GM18498 (cell line): Measurements from ENCODE around the gene APEH.
A peak's percentile ranks its signal among the peaks of the same experiment; 100 is the strongest.

Experiments used
- ATAC-seq: cut with Tn5 transposase; IDR thresholded peaks from one replicate; pipeline ENCODE4 v1.9.1; 2021; ENCODE audit warnings: mild to moderate bottlenecking, moderate library complexity; ENCODE audit not compliant: unreplicated experiment

APEH gene

DNA sequence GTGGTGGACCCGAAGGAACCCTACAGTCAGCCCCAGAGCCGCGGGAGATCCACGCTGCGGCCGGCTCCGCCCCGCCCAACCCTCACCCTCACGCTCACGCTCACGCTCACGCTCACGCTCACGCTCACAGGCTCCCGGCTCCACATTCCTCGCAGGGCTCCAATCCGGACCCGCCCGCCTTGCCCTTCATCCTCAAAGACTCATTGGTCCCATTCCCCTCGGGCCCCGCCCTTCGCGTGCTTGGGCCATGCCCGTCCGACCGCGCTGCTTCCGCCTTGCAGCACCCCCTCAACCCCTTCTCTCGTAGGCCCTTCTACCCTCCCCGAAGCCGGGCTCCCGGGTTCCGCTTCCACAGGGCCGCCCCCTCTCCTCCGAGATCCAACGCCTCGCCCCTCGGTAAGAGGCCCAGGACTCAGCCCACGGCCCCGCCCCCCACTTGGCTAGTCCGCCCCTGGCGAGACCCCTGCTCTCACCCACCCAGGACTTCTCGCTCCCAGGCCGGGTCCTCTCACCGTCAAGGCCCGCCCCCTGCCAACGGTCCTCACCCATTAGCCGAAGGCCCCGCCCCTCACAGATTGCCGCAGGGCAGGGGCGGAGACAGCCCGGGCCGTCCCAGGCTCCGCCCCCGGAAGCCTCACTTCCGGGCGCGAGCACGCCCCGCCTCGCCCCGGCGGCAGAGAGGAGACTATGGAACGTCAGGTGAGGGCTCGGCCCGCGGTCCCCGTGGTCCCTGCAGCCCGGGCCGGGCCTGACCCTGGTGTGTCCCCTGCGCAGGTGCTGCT, at the start of gene APEH:
TSS of gene APEH (plus strand) at position 637 of the 782 bp plus-strand sequence. CDS start at position 688, 51 bp downstream.
- peak; percentile 81 for ATAC-seq

DNA sequence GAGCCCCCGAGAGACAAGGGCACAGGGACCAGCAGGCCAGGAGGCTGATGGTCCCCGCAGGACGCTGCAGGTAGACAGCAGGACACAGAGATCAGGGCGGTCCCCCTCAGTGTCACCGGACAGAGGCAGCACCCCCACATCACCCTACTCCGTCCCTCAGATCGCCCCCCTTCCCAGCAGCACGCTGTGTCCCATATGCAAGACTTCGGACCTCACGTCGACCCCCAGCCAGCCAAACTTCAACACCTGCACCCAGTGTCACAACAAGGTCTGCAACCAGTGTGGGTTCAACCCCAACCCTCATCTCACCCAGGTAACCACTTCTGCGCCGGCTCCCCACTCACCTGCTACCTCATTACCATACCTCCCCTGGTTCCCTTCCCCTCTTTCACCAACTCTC, 49.1 kb upstream of the APEH start:
- ATAC-seq, result no peak

DNA sequence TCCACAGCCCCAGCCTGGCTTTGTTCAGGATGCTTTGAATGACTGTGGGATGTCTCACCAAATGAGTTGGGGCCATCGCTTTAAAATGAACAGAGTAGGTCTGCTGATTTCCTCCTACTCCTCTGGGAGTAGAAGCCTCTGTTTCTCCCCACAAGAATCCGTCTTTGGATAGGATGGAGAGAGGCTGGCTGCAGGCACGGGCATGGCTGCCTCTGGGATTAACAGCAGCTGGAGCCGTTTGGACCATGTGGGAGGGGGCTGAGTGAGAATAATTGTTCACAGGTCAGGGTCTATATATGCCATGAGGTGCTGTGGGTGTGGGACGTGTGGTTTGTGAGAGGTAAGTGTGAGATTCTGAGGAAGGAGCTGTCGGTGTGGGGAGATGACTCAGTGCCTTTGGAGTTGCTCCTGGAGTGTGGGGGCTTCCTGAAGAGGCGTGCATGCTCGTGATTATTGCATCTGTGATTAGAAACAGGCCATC, 48.0 kb upstream of the APEH start:
- ATAC-seq, result no peak

DNA sequence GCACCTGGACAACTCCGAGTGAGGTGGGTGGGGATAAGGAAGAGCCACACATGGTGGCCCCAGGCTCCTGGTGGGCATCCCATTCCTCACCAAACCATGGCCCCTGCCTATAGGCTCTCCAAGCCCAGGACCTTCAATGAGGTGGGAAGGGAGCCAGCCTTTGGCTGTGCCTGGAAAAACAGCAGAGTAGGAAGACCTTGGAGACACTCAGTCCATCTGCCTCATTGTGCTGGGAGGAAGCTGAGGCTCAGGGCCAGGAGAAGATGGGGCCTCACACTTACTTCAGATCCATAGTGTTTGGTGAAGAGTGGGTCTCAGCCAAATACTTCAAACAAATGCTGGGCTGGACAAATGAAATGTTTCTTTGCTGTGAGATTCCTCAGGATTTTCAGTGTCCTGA, 47.4 kb upstream of the APEH start:
- ATAC-seq, result no peak

DNA sequence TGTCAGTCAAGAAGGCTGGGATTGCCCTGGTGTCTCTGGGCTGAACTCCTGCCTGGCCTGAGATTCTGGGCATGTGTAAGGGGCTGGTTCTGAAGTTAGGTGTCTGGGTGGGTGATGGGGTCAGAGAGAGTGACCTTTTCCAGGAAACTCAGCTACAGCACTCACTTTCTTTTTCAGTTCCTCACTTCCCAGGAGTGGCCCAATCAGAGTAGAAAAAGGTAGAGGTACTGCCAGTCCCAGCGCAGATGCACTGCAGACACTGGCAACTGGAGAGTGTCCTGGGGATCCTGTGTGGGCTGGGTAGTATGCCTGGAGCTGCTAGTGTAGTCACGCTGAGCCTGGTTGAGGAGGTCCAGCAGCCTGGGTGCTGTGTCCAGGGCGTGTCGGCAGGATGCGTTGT, 46.5 kb upstream of the APEH start:
- ATAC-seq, result no peak

DNA sequence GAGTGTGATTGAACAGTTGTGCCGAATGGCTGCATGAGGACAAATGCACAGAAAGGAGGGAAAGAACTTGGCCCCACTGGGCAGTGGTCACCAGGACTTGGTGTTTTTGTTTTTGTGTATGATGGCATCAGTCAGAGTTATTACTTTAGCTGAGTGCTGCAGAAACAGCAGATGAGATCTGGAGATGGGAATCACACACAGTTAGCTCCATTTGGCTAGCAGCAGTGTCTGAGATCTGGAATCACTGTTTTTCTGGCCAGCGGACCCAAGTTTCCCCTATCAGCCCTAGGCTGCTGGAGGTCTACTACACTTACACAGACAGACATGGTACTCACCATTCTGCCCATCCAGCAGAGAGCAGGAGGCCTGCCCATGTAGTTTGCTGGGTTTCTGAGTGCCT, 45.9 kb upstream of the APEH start:
- no peak for ATAC-seq

DNA sequence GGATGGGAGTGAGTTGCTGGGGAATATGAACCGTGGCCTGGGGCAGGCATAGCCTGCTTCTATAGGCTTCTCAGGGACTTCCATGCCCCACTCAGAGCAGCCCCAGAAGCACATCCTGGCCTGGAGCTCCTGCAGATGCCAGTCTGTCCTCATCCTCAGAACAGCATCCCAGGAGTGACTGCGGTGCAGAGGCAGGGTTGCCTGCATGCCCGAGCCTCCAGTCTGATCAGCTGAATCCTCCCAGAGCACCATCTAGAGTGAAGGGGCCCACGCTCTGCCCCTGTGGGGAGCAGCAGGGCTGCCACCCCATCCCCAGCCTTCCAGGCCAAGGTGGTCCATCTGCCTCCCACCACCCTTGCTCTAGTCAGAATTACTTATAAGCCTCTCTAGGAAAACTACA, 44.7 kb upstream of the APEH start:
- ATAC-seq, result no peak

DNA sequence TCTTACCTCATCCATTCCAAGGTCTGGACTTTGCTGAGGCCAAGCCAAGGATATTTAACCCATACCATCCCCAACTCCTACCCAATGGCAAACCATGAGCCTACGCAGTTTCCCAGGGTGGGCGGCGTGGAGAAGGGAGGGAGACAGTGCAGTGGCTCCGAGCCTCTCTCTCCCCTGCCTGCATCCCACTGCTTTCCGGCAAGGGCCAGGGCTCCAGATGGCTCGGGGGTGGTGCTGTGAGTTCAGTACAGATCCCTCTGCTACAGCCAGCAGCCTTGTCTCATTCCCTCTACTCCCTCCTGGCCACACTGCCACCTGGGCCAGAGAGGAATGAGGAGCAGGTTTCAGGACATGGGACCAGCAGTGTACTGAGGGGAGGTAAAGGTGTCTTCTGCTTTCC, 44.3 kb upstream of the APEH start:
- ATAC-seq, result no peak

DNA sequence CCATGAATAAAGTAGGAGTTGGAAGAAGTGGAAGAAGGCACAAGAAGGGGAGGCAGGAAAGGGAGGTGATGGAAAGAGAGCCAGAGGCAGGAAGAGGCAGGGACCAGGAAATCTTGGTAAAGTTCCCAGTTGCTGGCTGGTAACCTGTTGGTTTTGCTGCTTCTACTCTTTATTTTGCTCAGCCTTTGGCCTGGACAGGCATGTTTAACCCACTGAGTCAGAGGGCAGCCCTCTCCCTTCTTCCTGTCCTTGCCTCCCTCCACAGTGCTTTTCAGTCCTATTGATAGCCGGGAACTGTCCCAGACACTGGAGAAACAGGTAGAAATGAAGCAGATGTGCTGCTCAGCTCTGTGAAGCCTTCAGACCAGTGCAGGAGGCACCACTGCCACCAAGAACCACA, 43.4 kb upstream of the APEH start:
- no peak for ATAC-seq

DNA sequence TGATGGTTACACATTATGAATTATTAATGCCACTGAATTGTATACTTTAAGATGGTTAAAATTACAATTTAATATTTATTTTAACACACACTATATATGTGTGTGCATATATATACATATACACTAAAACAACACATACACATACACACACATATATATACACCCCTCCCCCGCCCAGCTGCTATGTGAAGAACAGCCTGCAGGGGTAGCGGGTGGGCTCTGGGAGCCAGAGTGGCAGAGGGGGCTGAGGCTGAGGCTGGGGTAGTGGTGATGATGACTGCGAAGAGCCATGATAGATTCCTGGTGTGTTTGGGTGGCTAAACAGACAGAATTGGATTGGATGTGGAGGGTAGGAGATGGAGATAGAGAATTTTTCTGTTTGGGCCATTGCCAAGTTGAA, 39.4 kb upstream of the APEH start:
- no peak for ATAC-seq

DNA sequence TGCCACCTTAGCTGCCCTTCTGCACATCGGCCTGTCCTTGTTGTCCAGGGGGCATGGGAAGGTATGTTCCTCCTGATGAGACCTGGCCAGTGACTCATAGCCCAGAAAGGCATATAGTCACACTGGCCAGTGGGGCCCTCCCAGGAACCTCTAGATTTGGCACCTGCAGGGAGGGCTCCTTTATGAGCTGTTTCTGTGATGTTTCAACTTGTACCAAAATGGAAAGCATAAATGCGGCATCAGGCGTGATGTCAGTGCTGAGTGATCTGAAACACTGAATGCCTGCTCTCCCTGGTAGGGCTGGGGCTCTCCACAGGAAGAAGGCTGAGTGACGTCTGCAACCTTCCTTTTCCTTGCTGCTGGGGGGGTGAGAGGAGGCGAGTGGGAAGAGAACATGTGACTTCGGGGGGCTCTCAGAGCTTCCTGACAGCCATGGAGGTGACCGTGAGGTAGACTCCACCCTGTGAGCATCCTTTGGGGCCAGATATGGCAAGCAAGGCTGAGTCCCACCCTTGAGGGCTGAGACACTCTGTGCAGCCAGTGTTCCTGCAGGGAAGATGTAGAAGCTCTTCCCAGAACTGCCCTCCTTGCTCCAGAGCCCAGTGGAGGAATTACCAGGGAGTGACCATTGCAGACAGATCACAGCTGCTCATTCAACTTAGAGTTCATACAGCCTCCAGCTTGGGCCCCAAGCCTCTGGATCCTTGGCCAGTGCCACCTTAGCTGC, 37.1 kb upstream of the APEH start:
- ATAC-seq, result no peak

DNA sequence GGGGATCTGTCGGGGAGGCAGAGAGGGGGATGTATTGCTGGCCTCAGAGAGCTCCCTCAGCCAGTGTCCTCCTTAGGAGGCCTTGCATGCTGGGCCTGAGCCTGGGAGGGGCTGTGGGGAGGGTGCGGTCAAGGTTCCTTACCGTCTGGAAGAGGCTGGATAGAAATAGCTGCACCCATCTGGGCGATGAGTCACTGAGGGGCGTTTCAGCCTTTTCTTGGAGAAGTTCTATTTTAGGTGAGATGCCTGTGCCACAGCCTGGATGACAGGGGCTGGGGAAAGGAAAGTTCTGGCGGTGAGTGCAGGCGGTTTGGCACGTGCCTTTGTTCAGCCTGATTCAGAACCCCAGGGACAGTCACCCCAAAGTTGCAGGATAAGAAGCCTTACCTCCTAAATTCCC, 35.7 kb upstream of the APEH start:
- no peak for ATAC-seq

DNA sequence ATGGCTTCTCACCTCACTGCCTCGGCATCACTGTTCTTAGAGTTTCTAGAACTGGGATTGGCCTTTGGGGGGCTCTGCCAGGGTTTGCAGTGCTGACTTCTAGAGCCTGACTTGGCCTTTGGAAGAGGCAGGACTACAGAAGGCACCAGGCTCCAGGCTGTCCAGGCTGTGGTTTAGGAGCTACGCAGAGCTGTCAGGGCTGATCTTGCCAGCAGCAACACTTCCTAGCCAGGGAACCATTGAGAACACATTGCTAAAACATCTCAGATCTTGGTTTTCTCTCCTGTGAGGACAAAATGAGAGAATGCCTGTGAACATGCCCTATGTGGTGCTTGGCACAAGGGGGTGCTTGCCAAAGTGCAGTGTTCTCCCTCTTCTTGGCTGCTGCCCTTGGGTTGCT, 34.6 kb upstream of the APEH start:
- ATAC-seq, result no peak

DNA sequence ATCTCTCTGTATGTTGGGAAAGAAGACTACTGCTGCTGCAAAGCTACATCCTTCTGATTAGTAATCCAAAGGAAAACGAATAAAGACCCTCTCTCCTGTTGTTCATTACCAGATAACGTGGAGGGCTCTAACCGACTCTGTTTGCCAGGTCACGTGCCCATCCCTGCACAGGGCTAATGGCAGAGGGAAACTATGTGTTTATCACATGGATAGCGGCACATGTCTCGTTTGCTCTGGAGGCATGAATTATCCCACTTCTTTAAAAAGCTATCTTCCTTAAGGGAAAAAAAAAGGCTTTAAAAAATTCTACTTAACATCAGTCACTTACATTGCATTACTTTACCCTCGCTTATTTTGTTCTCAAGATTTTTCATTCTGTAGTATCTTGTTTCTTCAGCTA, 32.9 kb upstream of the APEH start:
- ATAC-seq, result no peak

DNA sequence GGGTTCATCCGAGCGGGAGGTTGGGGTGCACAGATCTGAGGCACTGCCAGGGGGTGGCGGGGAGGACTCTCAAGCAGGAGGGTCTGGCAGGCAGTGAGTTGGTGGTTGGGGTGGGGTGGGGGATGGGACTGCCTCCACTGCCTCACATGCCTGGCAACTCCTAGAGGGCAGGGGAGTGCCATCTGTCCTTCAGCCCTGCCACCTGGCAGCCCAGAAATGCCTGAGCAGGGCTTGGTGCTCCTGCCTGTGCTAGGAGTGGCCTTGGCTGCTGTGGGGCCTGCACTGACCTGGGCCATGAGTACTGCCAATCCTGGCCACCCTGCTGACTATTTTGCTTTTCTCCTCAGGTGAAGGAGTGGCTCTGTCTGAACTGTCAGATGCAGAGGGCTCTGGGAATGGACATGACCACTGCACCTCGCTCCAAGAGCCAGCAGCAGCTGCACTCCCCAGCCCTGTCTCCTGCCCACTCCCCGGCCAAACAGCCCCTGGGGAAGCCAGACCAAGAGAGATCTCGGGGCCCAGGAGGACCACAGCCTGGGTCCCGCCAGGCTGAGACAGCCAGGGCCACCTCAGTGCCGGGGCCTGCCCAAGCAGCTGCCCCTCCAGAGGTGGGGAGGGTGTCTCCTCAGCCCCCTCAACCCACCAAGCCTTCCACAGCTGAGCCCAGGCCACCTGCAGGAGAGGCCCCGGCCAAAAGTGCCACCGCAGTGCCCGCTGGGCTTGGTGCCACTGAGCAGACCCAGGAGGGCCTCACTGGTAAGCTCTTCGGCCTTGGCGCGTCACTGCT, 32.0 kb upstream of the APEH start:
- no peak for ATAC-seq

DNA sequence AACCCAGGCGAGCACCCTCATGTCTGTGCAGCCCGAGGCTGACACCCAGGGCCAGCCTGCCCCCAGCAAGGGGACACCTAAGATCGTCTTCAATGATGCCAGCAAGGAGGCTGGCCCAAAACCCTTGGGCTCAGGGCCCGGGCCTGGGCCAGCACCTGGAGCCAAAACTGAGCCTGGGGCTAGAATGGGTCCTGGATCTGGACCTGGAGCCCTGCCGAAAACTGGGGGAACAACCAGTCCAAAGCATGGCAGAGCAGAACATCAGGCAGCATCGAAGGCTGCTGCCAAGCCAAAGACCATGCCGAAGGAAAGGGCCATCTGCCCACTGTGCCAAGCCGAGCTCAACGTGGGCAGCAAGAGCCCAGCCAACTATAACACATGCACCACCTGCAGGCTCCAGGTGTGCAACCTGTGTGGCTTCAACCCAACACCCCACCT, 31.4 kb upstream of the APEH start:
- ATAC-seq, result no peak

DNA sequence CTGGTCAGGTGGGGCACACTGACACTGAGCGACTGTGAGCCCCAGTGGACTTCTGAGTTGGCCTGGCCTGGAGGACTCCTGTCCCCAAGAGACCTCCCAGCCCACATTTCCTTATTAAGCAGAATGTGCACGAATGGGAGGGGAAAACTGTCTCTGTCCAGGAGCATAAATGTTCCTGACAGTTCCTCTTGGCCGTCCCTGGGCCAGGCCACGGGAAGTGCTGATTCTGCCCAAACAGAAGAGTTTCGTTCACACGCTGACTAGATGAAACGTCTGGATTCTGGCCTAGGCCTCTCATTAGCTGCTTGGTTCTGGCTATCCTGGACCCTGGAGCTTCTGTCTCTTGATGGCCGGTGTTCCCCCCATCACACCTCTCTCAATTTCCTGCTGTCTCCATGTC, 29.5 kb upstream of the APEH start:
- no peak for ATAC-seq

DNA sequence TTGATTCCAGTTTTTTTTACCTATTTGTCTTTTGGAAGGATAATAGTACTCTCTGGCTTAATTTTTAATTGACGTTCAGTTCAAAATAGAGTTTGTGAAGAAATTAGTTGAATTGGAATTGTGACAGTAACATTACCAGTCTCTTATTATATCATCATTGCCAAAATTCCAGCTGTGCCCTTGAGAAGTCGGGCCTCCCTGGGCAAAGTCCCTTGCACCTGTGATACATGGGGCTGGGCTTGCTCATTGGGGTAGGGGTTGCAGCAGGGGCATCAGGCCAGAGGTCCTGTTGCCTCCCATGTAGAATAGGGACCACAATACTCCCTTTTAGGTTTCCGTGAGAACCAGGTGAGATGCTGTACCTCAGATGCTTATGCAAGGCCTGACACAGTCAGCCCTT, 27.9 kb upstream of the APEH start:
- no peak for ATAC-seq

DNA sequence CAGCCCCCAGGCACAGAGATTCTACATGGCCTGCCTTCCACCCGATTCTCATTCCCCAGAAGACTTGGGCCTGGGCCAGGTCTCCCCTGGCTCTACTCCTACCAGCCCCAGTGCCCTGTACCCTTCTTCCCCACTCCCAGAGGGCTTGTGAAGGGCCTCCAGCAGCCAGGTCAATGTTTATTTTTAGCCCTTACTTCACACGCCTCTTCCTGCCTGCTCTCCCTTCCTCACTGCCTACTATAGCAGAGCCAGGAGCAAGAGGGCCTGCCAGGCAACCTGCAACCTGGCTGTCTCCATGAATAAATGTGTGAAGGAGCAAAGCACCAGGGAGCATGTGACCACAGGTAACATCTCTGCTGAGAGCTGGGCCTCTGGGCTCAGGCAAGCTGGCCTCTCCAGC, 26.4 kb upstream of the APEH start:
- ATAC-seq, result no peak

DNA sequence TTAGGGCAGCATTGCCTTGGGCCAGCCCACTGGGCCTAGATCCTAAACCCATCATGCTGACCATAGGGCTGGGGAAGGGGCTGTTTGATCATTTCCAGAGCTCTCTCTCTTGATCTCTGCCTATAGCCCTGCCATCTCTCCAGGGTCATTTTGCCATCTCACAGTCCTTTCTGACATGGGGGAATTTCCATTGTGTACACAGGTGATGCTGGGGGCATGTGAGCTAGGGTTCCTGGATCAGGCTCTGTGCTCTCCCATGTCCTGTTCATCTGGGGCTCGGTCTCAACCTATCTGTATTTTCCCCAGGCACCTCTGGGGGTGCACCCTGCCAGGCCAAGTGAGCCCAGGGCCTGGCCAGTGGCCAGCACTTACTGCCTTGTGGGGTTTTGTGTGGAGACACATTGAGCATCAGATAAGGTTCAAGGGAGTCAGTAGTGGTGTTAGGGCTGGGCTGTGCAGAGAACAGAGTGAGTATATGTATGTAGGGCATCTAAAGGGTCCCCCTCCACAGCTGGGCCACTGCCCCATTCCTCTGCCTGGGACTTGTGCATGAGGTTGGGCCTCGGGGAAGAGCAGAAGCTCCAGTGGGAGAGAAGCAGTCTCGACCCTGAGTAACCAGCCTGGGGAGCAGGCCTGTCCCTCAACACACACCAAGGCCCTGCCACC, 25.7 kb upstream of the APEH start:
- ATAC-seq, result no peak

DNA sequence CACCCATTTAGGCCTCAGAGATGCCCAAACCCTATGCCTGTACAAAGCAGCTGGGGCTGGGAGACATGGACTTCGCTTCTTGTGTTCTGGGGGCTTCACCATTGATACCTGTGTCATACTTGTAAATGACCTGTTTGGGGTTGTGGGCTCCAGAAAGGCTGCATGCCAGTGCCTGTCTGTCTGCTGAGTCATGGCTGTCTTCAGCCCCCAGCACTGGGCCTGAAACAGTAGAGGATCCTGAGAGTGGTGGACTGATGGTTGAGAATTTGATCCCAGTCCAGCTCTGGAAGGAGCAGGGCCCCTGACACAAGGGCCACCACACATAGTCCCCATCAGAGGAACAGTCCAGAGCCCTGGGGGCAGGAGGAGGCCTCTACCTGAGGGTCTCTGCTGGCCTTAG, 24.6 kb upstream of the APEH start:
- ATAC-seq, result no peak
